GM10847 (cell line): ENCODE data around the gene GRIK3.

Experiments used
- POLR2A ChIP-seq: IDR thresholded peaks from 2 replicates; pipeline ENCODE4 v1.6.1; 2011; ENCODE audit not compliant: insufficient read length; ENCODE audit errors: extremely low read depth

GRIK3 gene

DNA sequence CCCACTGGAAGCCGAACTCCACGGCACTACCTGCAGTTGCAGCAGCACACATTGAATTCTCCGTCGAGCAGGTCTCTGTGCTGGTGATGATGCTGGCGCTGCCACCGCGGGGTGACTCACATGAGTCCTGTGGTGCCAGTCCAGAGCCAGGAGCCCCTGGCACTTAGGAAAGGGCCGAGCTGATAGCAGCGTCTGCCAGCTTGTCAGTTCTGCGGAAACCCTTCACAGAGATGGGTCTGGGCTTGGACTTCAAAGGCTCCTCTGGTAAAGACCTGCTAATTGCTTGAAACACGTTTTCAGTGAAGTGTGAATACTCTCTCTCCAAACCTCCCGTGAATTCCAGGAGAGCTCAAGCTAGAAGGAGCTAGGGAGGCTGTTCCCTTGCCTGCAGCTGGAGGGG lies 92.2 kb downstream of the GRIK3 start:
- no peak for TF ChIP-seq POLR2A

DNA sequence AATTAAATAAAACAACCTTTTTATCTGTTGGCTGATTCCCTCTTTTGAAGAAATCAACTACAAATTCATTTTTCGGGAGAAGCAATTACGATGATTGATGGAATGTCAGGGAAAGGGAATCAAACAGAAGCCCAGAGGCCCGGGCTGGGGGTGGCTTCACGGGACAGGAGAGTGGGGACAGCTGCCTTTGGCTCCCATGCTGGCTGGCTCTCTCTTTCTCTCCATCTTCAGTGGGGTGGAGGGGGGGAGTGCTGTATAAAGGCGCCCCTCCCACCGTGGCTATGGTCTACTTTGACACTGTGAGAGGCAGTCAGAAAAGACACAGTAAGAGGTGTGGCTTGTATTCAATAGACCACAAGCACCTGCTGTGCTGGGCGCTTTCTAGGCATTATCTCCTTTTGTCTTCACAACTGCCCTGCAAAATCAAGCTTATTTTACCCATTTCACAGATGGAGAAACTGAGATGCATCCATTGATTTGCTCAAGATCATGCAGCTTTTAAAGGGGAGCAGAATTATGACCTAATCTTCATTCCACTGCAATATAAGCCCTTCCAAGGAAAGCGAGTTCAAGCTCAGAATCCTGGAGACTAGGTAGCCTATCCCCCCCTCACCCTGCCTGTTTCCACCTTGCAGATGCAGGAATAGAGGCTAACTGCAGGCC lies 92.9 kb downstream of the GRIK3 start:
- TF ChIP-seq POLR2A = no peak

DNA sequence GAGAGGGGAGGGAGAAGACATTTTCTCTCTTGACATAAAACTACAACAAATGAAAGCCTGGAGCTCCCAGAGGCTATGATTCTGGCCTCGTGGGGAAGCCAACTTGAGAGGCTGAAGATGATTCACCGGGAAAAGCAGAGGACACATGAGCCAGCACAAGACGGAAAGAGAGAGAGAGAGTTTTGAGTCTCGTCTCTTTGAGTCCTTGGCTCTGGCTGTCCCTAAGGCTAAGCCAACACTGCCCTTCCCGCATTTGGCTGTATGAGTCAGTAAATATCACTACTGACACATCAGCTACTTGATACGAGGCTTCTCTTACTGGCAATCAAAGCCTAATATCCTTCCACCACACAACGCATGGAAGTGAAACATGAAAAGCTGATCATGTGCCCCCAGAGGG lies 95.5 kb downstream of the GRIK3 start:
- TF ChIP-seq POLR2A = no peak

DNA sequence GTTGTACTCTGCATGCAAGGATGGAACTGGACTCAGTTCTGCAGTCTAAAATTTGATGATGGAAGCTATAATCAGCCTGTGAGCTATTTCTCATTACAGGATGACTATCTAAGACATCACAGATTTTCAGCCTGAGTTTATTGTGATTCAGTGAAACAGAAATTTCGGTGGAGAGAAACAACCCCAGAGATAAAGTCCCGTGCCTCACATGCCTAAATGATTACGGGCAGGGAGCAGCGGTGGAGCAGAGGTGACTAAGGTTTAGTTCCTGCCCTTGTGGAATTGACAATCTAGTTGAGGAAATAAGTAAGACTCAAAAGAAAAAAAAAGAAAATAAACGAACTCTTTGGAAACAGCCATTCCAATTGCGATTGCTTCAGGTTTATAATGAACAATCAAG lies 96.9 kb downstream of the GRIK3 start:
- no peak for TF ChIP-seq POLR2A

DNA sequence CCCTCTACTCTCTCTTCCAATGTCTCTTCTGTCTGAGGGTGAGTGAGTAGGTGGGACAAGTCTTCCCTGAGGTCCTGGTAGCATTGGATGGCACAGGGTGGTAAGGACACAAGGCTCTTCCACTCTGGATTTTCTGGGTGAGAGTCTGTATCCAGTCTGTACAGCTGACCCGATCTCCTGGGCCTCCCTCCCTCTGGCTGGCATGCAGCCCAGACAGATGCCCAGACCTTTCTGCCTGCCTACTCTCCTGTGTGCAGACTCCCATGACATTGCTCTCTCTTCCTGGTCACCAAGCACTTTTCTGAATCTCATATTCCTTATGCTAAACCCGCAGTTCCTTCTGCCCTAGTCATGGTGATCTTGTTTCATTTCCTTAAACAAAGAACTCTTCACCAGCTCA lies 100.3 kb downstream of the GRIK3 start:
- no peak for TF ChIP-seq POLR2A

DNA sequence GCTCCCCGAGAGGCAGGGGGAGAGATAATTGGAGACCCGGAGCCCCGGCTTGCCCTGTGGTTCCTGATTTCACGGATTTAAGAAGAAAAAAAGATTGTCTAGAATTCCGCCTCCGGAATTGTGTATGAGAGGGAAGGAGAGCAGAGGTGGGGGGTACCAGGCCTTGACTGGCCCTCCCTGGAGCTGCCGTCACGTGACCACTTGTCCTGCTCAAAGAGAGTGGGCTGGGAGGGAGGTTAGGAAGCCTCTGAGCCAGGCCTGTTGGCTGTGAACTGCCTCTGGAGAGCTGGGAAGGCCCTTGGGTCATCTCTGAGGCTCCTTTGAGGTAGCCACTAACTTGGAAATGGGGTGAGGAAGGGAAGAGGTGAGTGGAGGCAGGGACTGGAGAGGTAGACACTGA lies 106.5 kb downstream of the GRIK3 start:
- TF ChIP-seq POLR2A = no peak

DNA sequence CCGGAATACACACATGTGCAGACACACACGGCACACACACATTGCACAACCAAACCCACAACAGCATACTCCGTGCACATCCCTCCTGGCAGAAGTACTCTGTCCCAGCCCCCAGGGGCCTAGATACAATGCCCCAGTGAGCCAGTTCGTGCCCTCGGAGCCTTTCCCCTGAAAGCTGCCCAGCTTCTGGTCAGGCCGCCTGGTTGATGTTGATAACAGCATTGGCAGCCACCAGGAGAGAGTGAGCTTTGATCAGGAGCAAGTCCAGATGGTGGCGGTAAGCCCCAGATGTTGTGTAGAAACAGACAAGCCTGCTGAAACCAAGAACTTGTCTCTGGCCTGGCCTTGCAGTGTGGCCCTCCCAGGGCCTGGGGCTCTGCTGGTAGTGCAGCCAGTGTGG lies 109.1 kb downstream of the GRIK3 start:
- TF ChIP-seq POLR2A = no peak

DNA sequence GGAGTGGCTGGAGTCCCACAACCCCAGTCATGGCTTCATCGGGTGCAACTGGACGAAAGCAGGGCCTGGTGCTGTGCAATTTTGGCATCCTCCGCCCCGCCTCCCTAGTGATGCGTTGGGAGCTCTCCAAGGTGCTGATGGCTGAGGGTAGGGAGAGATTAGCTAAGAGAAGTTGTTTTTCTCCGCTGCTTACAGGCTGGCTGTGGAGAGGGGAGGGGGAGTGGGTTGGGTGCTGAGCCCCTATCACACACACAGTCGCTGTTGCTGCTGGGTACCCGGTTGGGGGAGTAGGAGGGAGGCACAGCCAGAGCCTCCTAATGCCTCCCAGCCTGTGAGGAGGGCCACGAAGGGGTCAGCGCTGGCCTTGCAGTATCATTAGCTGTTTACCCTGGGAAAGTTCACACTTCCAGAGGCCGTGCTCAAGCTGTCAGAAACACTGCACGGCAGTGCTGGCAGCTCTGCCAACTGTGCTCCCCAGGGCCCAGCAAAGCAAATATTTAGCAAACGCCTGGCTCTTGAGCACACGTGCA lies 110.0 kb downstream of the GRIK3 start:
- no peak for TF ChIP-seq POLR2A

DNA sequence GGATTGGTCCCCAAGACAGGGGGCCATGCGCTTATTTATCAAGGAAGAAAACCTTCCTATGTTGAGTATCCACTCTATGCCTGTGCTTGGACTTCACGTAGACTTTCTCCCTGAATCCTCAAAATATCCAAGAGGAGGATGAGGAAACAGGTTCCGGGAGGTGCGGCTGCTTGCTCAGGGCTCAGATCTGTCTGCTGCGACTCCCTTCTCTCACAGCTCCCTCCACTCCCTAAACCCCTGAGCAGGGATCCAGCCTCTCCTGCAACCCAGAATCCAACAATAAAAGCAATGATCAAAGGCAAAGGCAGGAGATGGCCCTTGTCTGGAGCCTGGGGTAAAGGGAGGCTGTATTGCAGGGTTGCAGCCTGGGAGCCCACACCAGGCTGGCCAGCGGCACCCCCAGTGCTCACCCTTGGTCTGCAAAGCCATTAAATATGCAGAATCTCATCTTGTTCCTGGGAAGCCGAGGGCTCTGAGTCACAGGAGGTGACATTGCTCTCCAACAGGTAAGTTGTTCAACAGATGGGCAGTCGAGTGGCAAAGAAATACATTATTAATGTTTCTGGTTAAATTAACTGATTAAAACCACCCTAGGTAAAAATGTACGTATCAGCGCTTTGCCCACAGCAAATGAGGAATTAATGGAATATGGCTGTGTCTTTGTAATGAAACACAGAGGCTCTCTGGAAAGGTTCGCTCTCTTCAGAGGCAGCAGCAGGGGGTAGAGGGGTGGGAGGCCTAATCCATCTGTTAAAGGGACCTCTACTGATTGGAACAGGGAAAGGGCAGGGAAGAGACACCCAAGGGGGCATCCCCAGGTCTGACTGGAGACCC lies 111.5 kb downstream of the GRIK3 start:
- TF ChIP-seq POLR2A = no peak

DNA sequence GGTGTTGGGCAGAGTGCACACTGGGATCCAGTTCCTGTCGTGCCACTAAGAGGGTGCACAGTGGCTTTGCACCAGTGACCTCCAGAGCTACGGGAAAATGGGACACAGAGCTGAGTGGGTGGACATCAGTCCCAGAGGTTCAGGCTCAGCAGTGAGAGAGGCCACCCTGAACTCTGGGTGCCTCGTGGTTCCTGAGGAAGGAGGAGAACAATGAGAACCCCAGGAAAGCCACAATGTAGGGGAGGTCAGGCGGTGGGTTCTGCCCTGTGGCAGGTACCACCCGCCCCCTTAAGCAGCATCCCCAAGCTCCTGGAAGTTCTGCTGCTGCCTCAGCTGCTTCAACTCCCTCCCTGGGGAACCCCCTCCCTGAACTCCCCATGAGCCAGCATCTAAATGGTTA lies 112.2 kb downstream of the GRIK3 start:
- no peak for TF ChIP-seq POLR2A

DNA sequence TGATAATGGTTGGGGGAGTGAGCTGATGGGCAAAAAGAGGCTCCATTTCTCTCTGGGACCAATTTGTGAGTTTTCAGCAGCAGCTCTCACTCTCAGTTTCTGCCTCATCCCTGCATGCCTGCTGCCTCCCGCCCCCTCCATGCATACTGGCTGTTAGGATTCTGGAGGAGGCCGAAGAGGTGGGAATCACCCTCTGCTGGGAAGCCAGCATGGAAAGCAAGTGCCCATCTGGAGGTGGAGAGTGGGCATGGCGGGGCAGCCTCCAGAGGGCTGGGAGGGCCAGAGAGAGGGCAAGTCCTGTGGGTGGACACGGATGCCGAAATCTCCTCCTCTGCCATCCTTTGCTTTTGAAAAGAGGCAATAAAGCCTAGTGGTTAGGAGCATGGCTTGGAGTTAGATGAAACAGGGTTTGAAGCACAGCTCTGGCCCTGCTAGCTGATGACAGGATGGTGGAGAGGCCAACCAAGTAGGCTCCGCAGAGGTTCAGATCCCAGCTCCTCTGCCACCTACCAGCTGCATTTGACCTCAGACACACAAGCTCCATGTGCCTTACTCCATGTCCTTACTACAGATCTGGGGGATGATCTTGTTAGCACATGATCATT lies 113.4 kb downstream of the GRIK3 start:
- no peak for TF ChIP-seq POLR2A

DNA sequence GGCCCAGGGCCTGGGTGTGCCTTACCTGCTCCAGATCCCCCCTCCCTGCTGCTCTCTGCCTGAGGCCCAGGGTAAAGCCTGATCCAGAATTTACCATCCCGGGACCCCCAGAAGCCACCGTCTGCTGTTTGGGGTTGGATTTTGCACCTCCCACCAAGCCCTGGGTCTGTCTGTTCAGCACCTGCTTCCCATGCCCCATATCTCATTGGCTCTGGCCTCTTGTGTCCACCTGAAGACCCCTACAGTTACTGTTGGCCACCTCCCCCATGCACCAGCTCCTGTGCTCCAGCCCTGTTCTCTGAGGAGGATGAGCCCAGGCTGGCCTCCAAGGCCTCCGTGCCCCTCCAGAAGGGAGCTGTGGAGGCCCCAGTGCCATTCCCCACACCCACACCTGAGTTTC lies 113.9 kb downstream of the GRIK3 start:
- TF ChIP-seq POLR2A = no peak

DNA sequence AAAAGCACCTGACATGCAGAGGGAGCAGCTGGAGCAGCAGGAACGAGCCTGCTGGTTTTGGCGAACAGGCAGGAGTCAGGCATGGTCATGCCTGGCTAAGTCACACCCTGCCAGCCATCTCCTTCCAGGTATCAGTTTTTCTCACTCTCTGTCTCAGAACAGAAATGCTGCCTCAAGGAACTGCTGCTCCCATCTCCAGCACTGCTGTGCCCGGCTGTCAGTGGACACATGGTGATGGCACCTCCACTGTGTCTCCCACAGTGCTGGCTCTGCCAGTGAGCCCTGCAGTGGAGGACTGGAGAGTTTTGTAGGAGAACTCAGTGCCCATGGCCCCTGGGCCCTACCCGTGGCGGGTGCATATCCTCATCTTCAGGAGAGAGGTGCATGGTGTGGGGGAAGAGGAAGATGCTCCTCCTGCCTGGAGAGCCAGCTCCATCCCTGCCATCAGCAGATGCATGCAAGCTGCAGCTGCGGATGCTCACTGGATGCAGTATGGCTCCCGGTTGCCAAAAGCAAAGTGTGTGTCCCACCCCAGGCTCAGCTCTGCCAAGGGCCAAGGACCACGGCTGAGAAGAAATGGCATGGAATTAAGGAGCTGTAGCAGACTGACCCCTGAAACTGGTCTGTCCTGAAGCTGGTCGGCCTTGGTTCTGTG lies 114.7 kb downstream of the GRIK3 start:
- no peak for TF ChIP-seq POLR2A

DNA sequence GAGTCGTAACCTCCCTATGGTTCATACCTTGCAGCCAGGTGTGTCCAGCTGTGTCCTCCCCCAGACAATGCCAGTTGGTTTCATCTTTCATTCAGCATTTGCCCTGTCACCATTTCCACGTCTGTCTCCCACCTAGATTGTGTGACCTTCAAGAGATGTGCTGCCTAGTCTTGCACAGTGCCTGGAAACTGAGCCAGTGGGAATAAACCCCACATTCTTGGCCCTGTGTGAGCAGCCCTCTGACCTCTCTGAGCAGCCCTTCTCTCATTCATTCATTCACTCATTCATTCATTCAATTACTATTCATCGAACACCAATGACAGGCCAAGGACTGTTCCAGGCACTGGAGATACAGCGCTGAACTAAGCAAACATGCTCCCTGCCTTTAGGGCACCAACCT lies 115.7 kb downstream of the GRIK3 start:
- no peak for TF ChIP-seq POLR2A

DNA sequence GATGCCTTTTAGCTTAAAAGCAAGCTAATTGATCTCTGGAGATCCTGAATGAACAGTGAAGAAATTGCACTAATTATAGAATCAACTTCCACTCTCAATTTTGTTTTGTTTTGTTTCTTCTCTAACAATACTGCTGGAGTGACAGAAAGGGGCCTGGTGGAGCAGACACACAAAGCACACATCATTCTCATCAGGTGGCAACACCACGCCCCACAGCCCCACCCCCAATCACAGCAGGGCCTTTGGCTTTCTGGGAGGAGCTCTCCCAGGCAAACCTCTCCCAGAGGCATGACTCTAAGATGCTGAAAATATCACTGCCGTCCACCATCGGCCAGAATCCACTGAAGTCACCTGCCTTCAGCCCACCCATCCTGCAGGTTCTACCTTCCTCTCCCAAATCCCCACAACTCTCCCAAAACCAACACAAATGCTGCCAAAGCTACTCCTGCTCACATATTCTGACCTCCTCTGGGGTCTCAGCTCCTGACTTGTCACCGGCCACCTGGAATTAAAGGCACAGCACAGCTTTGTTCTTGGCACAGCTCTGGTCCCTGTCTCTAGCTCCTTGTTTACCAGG lies 120.7 kb downstream of the GRIK3 start:
- no peak for TF ChIP-seq POLR2A
